Mesenchymal stem cell (in vitro differentiated cells and primary cell): ENCODE measurements around the gene CFAP69.

Experiments used
- DNase-seq: peaks from one replicate; pipeline ENCODE4 v3.0.0-alpha.2; 2013
- H2AFZ ChIP-seq: one replicate; pipeline ENCODE4 v1.6.1; 2013; ENCODE audit warnings: low read depth, mild to moderate bottlenecking, control low read depth, inconsistent platforms, low read length, moderate library complexity
- H2AK5ac ChIP-seq: 2 replicates; pipeline ENCODE4 v1.6.1; 2013; ENCODE audit warnings: low read length, moderate library complexity, mild to moderate bottlenecking, inconsistent platforms; ENCODE audit not compliant: severe bottlenecking
- H2BK120ac ChIP-seq: one replicate; pipeline ENCODE4 v1.6.1; 2013; ENCODE audit warnings: low read depth, mild to moderate bottlenecking, inconsistent platforms, low read length, moderate library complexity
- H2BK12ac ChIP-seq, 2 experiments: one replicate each; pipeline ENCODE4 v1.6.1; 2013; ENCODE audit warnings: inconsistent platforms in 2 of 2, low read length in 2 of 2, mild to moderate bottlenecking in 2 of 2, moderate library complexity in 2 of 2, control low read depth in 1 of 2
- H2BK15ac ChIP-seq: one replicate; pipeline ENCODE4 v1.6.1; 2013; ENCODE audit warnings: mild to moderate bottlenecking, low read depth, inconsistent platforms; ENCODE audit not compliant: poor library complexity, severe bottlenecking
- H2BK5ac ChIP-seq: 2 replicates; pipeline ENCODE4 v1.6.1; 2013; ENCODE audit warnings: low read depth, mild to moderate bottlenecking, low read length, control low read depth, inconsistent platforms; ENCODE audit not compliant: poor library complexity, severe bottlenecking
- H3K14ac ChIP-seq, 2 experiments: one replicate each; pipeline ENCODE4 v1.6.1; 2013; ENCODE audit warnings: inconsistent platforms in 2 of 2, low read length in 2 of 2, control low read depth in 1 of 2, mild to moderate bottlenecking in 1 of 2, moderate library complexity in 1 of 2
- H3K18ac ChIP-seq, 2 experiments: one replicate each; pipeline ENCODE4 v1.6.1; 2013; ENCODE audit warnings: inconsistent platforms in 2 of 2, low read length in 2 of 2, control low read depth in 1 of 2, low read depth in 1 of 2, mild to moderate bottlenecking in 1 of 2
- H3K23ac ChIP-seq, 2 experiments: one replicate each; pipeline ENCODE4 v1.6.1; 2013; ENCODE audit warnings: inconsistent platforms in 2 of 2, low read length in 2 of 2, mild to moderate bottlenecking in 2 of 2, moderate library complexity in 2 of 2, control low read depth in 1 of 2
- H3K27ac ChIP-seq: 2 replicates; pipeline ENCODE4 v1.5.1; 2013; ENCODE audit warnings: mild to moderate bottlenecking, moderate library complexity, low read length, control low read depth, inconsistent platforms; ENCODE audit not compliant: poor library complexity, severe bottlenecking
- H3K27me3 ChIP-seq, 2 experiments: 2 replicates each; pipeline versions ENCODE4 v1.6.1 to v1.7.0; 2013; ENCODE audit warnings: low read length in 2 of 2, mild to moderate bottlenecking in 2 of 2, moderate library complexity in 2 of 2, control low read depth in 1 of 2, inconsistent platforms in 1 of 2; ENCODE audit not compliant: control insufficient read depth in 1 of 2, insufficient read depth in 1 of 2
- H3K36me3 ChIP-seq, 2 experiments: 2 replicates each; pipeline versions ENCODE4 v1.6.1 to v1.7.0; 2013; ENCODE audit warnings: low read length in 2 of 2, control low read depth in 1 of 2, inconsistent platforms in 1 of 2, low read depth in 1 of 2, mild to moderate bottlenecking in 1 of 2; ENCODE audit not compliant: insufficient read depth in 2 of 2, control insufficient read depth in 1 of 2
- H3K4ac ChIP-seq, 2 experiments: one replicate each; pipeline ENCODE4 v1.6.1; 2013; ENCODE audit warnings: inconsistent platforms in 2 of 2, low read length in 2 of 2, mild to moderate bottlenecking in 2 of 2, moderate library complexity in 2 of 2, control low read depth in 1 of 2, low read depth in 1 of 2
- H3K4me1 ChIP-seq: 2 replicates; pipeline ENCODE4 v1.6.1; 2013; ENCODE audit warnings: low read depth, low read length, control low read depth; ENCODE audit not compliant: control insufficient read depth, insufficient read depth
- H3K4me2 ChIP-seq: 2 replicates; pipeline ENCODE4 v1.6.1; 2013; ENCODE audit warnings: low read length, mild to moderate bottlenecking, inconsistent platforms; ENCODE audit not compliant: poor library complexity, severe bottlenecking
- H3K4me3 ChIP-seq, 2 experiments: 2 replicates each; pipeline versions ENCODE4 v1.5.1 to v1.7.0; 2013; ENCODE audit warnings: low read length in 2 of 2, mild to moderate bottlenecking in 2 of 2, control low read depth in 1 of 2, low read depth in 1 of 2; ENCODE audit not compliant: insufficient read depth in 1 of 2
- H3K79me1 ChIP-seq: replicated peaks from 2 replicates; pipeline ENCODE4 v1.6.1; 2013; ENCODE audit warnings: mild to moderate bottlenecking, control low read depth, low read length, inconsistent platforms; ENCODE audit not compliant: poor library complexity, severe bottlenecking
- H3K9ac ChIP-seq: 2 replicates; pipeline ENCODE4 v1.7.0; 2013; ENCODE audit warnings: mild to moderate bottlenecking, low read length, moderate library complexity
- H3K9me3 ChIP-seq: 2 replicates; pipeline ENCODE4 v1.7.0; 2013; ENCODE audit warnings: mild to moderate bottlenecking, low read length; ENCODE audit not compliant: control insufficient read depth
- H4K8ac ChIP-seq: one replicate; pipeline ENCODE4 v1.6.1; 2013; ENCODE audit warnings: inconsistent platforms, mild to moderate bottlenecking, low read length, moderate library complexity
- H4K91ac ChIP-seq: one replicate; pipeline ENCODE4 v1.6.1; 2013; ENCODE audit warnings: mild to moderate bottlenecking, low read length, inconsistent platforms
- WGBS: methylation state at CpG from one replicate; pipeline ENCODE4 v1.1.7; 2013; ENCODE audit warnings: mixed read lengths; 5-methylcytosine and 5-hydroxymethylcytosine counted together

Gene CFAP69

GRCh38 chr7:90261441-90261840 lies 16.5 kb downstream of the CFAP69 start:
- no peak for DNase-seq
- Histone ChIP-seq H3K4me3 (no peak overlapping the region), H2BK120ac (no peak overlapping the region), H3K27ac (no peak overlapping the region), H3K23ac (no peak overlapping the region), H3K9ac (peak overlapping the region; percentile 67), H2AFZ (no peak overlapping the region), H3K18ac (no peak overlapping the region), H4K91ac (no peak overlapping the region), H3K14ac (no peak overlapping the region), H2BK5ac (no peak overlapping the region), H3K27me3 (no peaks in the 10 kb centered on the region), H3K79me1 (no peaks in the 10 kb centered on the region), H2BK12ac (no peak overlapping the region), H4K8ac (no peak overlapping the region), H3K36me3 (no peaks in the 10 kb centered on the region), H3K4ac (no peak overlapping the region), H2BK15ac (no peak overlapping the region), H3K9me3 (no peaks in the 10 kb centered on the region), H2AK5ac (no peak overlapping the region), H3K4me1 (no peaks in the 10 kb centered on the region), H3K4me2 (no peak overlapping the region)

- Histone ChIP-seq H2BK5ac (no peak overlapping the region), H4K8ac (no peak overlapping the region), H3K36me3 (no peaks in the 10 kb centered on the region), H3K4ac (no peak overlapping the region), H3K18ac (no peak overlapping the region), H3K79me1 (no peaks in the 10 kb centered on the region), H3K27me3 (peaks cover 0 to 2% of the 10 kb centered on the region in 2 experiments), H3K9ac (peak overlapping the region; percentile 67), H4K91ac (no peak overlapping the region), H3K27ac (no peak overlapping the region), H3K4me1 (no peaks in the 10 kb centered on the region), H2BK120ac (no peak overlapping the region), H2BK15ac (no peak overlapping the region), H3K14ac (no peak overlapping the region), H2AFZ (no peak overlapping the region), H3K23ac (no peak overlapping the region), H3K4me3 (no peak overlapping the region), H2BK12ac (no peak overlapping the region), H2AK5ac (no peak overlapping the region), H3K4me2 (no peak overlapping the region), H3K9me3 (no peaks in the 10 kb centered on the region)
- peak; percentile 20 for DNase-seq
Measured at GRCh38 chr7:90262438-90262837, 17.5 kb downstream of the CFAP69 start.

- peak overlapping the region; percentile 85 for H3K9ac ChIP-seq
- H3K4me2 ChIP-seq = no peak overlapping the region
- no peak overlapping the region for H4K8ac ChIP-seq
- H3K18ac ChIP-seq = no peak overlapping the region
- no peak overlapping the region for H4K91ac ChIP-seq
- H3K4ac ChIP-seq = no peak overlapping the region
- H3K36me3 ChIP-seq = no peaks in the 10 kb centered on the region
- no peak overlapping the region for H2AFZ ChIP-seq
- no peak overlapping the region for H2BK15ac ChIP-seq
- H2BK5ac ChIP-seq = no peak overlapping the region
- H3K9me3 ChIP-seq = no peaks in the 10 kb centered on the region
- peak overlapping the region in 1 of 2 experiments; percentile 63 for H3K4me3 ChIP-seq
- no peak overlapping the region for H2BK120ac ChIP-seq
- H3K27me3 ChIP-seq = peaks cover 0 to 3% of the 10 kb centered on the region in 2 experiments
- no peak overlapping the region for H2AK5ac ChIP-seq
- H2BK12ac ChIP-seq = no peak overlapping the region
- H3K4me1 ChIP-seq = no peaks in the 10 kb centered on the region
- H3K23ac ChIP-seq = no peak overlapping the region
- H3K14ac ChIP-seq = no peak overlapping the region
- DNase-seq = no peak
- WGBS = no CpG with 5 or more reads among the region's 3 CpGs
- H3K79me1 ChIP-seq = no peaks in the 10 kb centered on the region
- no peak overlapping the region for H3K27ac ChIP-seq
Measured at GRCh38 chr7:90266808-90267207, 21.8 kb downstream of the CFAP69 start.

- Histone ChIP-seq H3K18ac (no peak overlapping the region), H3K23ac (no peak overlapping the region), H3K9me3 (no peaks in the 10 kb centered on the region), H3K14ac (no peak overlapping the region), H3K36me3 (no peaks in the 10 kb centered on the region), H3K4ac (no peak overlapping the region), H3K4me2 (no peak overlapping the region), H3K79me1 (no peaks in the 10 kb centered on the region), H3K4me1 (no peaks in the 10 kb centered on the region), H2BK15ac (no peak overlapping the region), H2BK120ac (no peak overlapping the region), H2BK5ac (no peak overlapping the region), H2AFZ (no peak overlapping the region), H4K91ac (no peak overlapping the region), H3K4me3 (peak overlapping the region in 1 of 2 experiments; percentile 63), H3K27ac (no peak overlapping the region), H4K8ac (no peak overlapping the region), H2AK5ac (no peak overlapping the region), H3K27me3 (peaks cover 0 to 3% of the 10 kb centered on the region in 2 experiments), H2BK12ac (no peak overlapping the region), H3K9ac (peak overlapping the region; percentile 85)
- WGBS = 96% methylated on average over 5 of the region's 5 CpGs
- DNase-seq = no peak
Measured at GRCh38 chr7:90267263-90267858, 22.4 kb downstream of the CFAP69 start.
